ENCODE data around the gene INKA2. TPM values are rescaled to one million over a fixed set of nuclear protein-coding genes. Genes with fewer than 3 reads are reported as not detected.

Gene INKA2
- total RNA-seq, 1 donor from 2014 or later, result 1.3 TPM

DNA sequence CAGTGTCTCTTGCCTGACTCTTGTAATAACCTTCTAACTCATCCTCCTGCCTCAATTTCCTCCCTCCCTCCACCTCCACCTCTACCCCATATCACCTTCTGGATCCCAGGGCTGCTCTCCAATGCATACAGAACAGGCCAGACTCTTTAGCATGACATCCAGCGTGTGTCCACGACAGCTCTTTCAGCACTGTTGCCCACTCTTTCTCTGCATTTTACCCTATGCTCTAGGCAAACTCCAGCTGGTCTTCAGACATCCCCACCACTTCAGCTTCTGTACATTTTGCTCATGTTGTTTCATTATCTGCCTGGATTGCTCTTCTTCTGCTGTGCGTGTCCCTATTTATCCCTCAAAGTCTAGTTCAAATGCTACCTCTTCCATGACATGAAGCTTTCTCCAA, 4.8 kb downstream of the INKA2 start:
- intact Hi-C loops (cut with micrococcal nuclease), result no loop called here

DNA sequence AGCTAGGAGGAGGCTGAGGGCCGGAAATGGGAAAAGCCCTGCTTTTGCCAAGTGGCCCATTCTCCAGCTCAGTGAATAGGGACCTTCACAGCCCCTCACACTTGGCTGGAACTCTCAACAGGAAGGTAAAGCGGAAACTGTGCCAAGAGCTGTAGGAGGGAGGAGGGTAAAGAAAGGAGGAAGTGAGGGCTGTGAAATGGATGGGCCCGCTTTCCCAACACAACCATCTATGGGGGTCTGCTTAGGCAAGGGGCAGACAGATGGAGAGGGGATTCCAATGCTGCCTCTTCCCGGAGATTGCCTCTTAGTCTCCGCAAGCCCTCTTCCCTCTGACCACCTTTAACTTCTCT, 5.2 kb downstream of the INKA2 start:
- intact Hi-C loops (cut with micrococcal nuclease), result no loop called here

GRCh38 chr1:111733183-111733991, 5.8 kb downstream of the INKA2 start:
- intact Hi-C loops (cut with micrococcal nuclease), result no loop called here

- intact Hi-C loops (cut with micrococcal nuclease), result no loop called here
Observed at GRCh38 chr1:111732718-111733117, 6.5 kb downstream of the INKA2 start.

DNA sequence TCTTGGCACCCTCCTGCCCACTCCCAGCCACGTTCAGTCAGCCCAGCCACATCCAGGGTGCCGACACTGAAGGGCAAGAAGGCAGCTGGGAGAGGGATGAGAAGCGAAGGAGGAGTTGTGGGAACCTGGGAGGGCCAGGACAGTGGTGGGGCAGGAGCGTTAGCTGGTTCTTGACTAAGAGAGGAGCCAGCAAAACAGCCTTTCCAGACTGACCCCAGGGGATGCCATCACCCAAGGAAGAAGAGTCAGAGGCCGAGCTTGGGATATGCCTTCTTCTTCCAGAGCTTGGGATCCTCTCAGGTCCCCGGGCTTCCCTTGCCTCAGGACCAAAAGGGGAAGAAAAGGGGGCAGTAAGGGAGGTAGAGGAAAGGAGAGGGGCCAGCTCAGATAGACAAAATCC, 7.2 kb downstream of the INKA2 start:
- intact Hi-C loops (cut with micrococcal nuclease), result no loop called here

DNA sequence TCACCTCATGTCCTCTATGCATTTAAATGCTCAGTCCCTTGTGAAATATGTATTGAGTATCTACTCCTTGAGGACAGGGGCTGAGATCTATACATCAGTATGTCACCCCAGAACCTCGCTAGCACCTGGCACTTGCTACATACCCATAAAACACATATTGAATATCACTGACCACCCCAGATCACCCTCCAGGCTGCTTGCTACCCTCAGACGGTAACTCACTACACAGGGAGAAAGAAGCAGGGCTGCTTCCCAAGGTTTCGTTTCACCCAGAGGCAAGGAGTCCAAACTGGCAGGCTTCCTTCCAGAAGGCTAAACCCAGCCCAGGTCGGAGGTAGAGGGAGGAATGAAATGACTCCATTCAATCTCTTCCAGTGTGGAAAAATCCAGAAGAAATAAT, 8.5 kb downstream of the INKA2 start:
- intact Hi-C loops (cut with micrococcal nuclease), result no loop called here

GRCh38 chr1:111729946-111730681, 9.1 kb downstream of the INKA2 start:
- intact Hi-C loops (cut with micrococcal nuclease), result no loop called here

- intact Hi-C loops (cut with micrococcal nuclease), result no loop called here
Observed at GRCh38 chr1:111729271-111729921, 9.8 kb downstream of the INKA2 start.

DNA sequence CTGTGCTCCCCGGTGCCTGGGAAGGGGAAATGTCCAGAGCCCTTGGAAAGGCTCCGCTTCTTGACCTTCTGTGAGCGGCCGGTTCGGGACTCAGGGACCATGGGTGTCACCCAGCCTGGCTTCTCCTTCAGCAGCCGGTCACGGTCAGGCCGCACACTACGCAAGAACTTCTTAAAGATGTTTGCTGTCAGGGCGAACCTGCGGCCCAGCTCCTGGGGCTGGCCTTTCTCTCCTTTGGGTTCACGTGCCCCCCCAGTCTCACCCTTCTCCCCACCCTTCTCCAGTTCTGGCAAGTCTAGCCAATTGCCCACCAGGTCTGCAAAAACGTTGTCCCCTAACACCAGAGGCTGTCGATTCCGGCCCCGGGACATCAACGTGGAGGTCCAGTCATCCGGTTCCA, 12.1 kb downstream of the INKA2 start:
- intact Hi-C loops (cut with micrococcal nuclease), result no loop called here

- intact Hi-C loops (cut with micrococcal nuclease), result no loop called here
Observed at GRCh38 chr1:111725192-111725591, 14.0 kb downstream of the INKA2 start.

GRCh38 chr1:111723871-111724270, 15.3 kb downstream of the INKA2 start:
- intact Hi-C loops (cut with micrococcal nuclease), result no loop called here

DNA sequence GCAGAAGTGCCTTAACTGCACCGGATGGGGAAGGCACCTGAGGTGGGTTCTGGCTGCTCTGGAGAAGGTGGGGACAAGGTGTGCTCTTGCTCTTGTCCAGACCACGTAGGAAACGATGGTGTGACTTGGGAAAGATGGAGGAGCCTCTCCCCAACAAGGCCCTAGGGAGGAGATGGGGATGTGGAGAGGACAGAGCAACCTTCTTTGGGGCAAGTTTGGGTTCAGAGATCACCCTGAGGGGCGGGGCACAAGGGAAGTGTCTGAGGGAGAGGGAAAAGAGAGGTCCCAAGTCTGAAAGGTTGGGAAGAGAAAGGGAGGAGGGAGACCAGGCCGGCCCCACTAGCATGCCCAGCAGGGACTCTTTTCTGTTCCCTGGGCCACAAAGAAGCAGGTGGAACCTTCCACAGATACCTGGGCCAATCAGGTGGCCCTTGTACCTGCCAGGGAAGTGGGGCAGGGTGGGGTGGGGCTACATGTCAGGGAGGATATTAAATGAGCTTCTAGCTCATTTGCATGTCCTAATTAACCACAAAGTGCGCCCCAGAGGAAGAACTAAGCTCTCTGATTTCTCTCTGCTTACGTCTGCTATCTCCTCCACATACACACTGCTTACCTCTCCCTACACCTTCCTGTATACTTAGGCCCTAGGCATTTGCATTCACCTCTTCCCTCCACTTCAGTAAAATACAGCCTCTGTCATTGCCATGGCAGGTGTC, 15.9 kb downstream of the INKA2 start:
- intact Hi-C loops (cut with micrococcal nuclease), result no loop called here

- intact Hi-C loops (cut with micrococcal nuclease), result no loop called here
Observed at GRCh38 chr1:111720977-111721786, 18.0 kb downstream of the INKA2 start.

DNA sequence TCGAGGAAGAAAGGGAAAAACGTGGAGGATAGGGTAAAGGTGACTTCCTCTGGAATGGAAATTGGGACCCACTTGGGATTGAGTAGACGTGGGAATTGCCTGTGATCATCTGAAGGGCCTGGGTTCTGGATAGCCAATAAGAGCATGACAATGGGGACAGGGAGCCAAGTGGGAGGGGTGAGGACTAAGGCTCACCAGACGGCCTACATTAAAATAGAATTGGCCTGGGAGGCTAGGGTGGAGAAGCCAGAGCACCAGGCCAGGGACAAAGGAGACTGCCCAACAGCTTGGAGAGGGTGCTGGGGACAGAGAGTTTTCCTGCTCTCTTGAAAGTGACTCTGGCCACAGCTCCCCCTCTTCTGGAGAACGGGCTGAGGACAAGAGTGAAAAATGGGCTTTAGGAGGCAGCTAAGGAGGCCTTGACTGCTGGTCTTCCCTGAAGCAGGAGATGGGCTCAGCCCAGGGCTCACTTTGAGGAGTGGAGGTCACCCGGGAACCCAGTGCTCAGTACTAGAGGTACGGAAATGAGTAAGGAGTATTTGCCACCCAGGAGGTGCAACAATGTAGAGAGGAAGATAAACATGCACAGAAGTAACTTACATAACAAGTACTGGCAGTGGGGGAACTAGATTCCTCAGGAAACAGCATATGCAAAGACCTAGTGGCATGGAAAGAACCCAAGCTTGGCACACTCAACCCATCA, 18.8 kb downstream of the INKA2 start:
- intact Hi-C loops (cut with micrococcal nuclease), result no loop called here

- intact Hi-C loops (cut with micrococcal nuclease), result no loop called here
Observed at GRCh38 chr1:111719674-111720132, 19.5 kb downstream of the INKA2 start.

DNA sequence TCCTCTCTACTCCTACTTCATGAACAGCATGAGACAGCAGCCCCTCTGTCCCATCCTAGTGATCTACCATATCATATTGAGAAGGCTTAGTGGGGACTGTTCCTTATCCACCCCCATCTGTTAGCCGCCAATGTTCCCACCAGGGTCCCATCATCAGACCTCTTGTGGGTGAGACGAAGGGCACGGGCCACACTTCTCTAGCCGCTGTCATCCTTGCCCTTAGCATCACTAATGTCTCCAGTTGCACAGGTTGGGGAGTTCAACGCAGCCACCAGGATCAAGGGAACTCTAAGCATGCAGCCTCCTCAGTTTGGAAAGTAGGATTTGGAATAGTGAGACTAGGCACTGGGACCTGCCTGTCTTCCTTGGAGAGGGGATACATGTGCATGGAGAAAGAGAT, 20.1 kb downstream of the INKA2 start:
- intact Hi-C loops (cut with micrococcal nuclease), result no loop called here

- intact Hi-C loops (cut with micrococcal nuclease), result no loop called here
Observed at GRCh38 chr1:111717450-111717849, 21.7 kb downstream of the INKA2 start.

DNA sequence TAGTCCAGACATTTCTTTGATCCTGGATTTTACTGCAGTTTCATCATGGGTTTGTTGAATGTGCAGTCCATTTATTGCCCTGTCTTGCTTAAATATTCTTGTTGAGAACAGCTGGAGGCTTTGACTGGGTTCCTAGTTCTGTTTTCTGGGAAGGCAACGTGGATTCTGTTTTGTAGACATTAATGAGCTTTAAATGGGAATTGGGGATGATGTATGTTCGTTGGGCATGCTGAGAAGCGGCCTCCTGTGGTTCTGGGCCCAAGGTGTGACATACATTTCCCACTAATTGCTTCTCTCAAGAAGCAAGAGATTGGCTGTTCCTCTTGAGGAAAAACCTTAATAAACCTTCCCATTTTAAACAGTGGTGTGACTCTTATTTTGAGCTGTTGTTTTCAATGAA, 22.9 kb downstream of the INKA2 start:
- intact Hi-C loops (cut with micrococcal nuclease), result no loop called here

DNA sequence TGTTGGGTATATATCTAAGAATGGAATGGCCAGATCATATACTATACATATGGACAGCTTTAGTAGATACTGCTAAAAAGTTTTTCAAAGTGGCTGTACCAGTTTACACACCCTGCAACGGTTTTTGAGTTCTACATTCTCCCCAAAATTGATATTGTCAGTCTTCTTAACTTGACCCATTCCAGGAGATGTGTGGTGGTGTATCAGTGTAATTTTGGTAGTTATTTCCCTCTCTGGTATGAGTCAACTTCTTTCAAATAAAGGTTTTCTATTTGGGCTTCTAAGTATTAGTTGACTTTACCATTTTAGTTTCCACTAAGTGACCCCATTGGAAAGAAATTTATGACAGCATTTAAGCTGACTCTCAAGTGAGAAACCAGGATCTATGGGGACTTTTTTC, 29.2 kb downstream of the INKA2 start:
- intact Hi-C loops (cut with micrococcal nuclease), result loop anchor here (2.0 to 5.0 kb wide), 2 partner anchors 15 to 53 kb away; no protein-coding TSS in a partner anchor

- intact Hi-C loops (cut with micrococcal nuclease), result loop anchor here (2.0 kb wide), 1 partner anchor 13 kb away; no protein-coding TSS in a partner anchor
Observed at GRCh38 chr1:111707906-111708305, 31.3 kb downstream of the INKA2 start.
